HG02884 (cell line): ENCODE results near the gene VDAC1.

Source experiments
- ATAC-seq: cut with Tn5 transposase; IDR thresholded peaks from one replicate; pipeline ENCODE4 v1.9.1; 2021; ENCODE audit warnings: mild to moderate bottlenecking, moderate library complexity; ENCODE audit not compliant: unreplicated experiment

The VDAC1 gene

DNA sequence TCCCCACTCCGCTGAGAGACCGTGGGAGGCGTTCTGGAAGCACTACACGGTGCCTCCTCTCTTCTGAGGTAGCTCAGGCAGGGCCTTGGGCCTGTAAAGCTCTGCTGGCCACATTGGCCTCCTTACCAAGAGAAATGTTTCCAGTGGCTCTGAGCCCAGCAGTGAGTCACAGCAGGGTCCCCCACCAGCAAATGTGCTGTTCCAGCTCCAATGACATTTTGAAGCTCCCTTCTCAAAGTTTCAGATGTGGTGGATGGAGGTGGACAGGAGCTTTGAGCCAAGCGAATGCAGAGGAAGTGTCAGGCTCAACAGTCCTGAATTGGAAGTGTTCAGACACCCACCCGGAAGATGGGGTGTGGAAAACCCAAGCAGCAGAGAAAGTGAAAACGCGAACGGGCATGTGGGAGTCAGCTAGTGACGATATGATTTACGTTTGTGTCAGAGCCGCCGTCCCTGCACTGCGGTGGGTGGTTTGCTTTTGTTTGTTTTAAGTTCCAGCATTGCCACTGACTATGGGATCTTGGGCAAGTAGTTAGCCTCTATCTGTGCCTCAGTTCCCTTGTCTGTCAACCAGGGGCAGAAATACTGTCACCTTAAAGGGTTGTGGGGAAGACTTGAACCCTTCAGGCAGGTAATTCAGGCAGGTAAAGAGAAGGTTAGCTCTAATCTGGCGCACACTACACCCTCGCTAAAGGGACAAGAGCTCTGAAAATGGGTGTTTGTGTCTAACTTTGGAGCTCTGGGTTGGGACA lies 74.5 kb downstream of the VDAC1 start:
- ATAC-seq, result peak; percentile 54

DNA sequence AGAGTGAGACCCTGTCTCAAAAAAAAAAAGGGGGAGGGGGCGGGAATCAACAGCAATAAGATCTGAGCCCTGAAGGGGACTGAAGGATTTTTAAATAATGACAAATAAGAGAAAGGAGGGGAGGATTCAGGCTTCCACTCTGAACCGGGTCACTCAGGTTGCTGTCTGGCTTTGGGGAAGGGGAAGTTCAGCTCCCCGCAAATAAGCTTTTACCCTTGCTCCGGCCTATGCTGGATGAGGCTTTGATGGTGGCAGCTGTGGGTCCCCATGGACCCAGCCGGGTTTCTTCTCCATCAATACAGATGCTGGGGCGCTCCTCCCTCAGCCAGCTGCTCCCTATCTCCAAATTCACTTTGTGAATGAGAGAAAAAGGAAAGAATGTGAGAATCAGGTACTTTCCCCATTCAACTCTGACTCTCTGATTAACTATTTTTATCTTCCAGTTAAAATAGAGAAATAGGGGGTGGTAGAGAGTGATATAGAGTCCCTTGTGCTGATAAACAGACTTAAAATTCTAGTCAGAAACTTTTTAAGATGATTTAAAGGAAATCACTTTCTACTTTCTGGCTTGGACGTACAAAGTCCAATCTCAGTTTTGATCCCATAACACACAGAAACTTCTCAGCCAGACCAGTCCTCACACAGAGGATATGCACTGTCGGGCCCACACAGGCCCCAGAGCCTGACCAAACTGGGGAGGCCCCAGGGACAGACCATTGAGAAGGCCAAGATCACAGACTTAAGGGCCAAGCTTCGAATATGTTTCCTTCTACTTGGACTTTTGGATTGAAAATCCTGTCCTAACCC lies 76.0 kb downstream of the VDAC1 start:
- ATAC-seq, result peak; percentile 32

DNA sequence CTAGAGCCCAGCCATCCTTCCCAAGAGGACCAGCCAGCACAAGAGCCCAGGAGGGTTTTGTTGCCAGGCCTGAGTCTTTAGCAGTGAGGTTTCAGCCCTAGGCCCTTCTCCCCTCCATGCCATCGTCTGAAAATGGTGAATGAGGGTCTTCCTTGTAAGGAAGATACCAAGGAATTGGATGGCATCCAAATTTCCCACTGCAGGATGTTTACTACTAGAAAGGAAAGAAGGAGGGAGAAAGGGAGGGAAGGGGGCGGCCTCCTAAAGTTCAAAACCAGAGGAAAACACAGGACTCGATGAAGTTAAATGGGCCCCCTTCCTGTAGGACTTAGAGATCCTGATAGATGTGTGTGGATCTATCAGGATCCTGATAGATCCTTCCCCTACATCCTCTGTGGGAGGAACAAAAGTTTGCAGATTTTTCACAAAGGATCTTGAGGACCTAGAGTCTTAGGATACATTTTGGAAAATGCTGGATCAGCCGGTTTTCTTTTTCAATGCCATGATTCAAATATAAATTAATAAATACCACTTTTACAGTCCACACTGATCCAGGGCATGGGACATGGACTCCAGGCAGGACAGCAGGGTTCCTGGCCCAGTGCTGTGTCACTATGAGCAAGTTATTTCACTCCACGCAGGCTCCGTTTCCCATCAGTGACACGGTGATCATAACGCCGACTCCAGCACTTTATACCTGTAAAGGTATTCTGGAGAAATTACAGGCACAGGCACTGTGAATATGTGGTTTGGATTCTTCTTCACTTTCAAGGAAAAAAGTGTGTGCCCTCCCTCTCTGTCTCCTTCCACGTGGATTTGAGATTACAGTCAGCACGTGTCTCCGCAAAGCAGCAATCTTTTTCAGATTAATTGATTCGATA lies 77.2 kb downstream of the VDAC1 start:
- no peak for ATAC-seq

DNA sequence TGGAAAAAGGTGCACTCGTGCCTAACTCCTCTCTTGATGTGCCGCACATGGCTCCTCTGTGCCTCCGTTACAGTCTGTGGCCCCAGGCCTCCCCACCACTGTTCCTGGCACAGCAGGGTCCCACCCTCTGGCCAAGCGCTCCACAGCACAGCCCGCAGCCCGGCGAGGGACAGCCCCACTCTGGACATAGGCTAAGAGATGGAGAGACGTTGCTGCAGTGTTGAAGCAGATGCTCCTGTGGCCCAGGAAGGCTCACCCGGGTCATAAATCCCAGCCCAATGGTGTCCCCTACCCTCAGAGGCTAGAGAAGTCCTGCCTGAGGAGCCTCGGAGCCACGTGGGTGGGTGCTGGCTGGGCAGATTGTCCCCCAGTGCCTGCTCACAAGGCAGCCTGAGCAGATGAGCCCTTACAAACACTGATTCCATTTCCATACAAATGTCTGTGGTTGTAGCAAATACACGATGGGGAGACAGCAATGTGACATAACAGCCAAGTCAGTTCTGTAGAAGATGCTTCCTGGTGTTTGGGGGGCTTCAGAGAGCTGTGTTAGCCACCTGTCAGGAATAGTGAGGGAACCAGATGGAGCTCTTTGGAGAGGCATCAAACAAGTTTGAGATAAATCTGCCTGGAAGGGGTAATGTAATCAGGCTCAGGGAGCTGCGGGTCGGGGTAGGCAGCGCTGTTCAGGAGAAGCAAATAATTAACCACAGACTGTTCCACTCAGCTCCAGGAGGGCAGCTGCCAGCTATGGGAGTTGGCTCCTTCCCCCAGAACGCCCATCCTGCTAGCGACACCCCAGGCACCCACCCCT lies 78.1 kb downstream of the VDAC1 start:
- no peak for ATAC-seq

DNA sequence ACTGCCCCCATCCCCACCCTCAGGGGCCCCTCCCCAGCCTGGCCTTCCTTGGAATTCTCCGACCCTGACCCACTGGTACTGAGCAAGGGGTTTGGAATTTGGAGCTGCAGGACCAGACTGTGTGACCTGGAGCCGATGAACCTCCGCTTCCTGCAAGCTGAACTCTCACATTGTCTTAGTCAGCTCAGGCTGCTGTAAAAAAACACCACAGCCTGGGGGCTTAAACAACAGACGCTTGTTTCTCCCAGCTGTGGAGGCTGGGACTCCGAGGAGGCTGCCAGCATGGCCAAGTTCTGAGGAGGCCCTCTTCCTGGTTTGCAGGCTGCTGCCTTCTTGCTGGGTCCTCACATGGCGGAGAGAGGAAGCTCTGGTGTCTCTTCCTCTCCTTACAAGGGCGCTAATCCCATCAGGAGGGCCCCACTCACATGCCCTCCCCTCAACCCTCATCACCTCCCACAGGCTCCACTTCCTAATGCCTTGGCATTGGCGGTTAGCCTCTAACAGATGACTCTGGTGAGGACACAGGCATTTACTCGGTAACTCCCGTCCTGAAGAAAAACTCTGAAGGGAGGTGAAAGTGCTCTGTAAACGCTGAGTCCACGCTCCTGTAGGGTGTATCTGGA lies 78.8 kb downstream of the VDAC1 start:
- ATAC-seq, result no peak

DNA sequence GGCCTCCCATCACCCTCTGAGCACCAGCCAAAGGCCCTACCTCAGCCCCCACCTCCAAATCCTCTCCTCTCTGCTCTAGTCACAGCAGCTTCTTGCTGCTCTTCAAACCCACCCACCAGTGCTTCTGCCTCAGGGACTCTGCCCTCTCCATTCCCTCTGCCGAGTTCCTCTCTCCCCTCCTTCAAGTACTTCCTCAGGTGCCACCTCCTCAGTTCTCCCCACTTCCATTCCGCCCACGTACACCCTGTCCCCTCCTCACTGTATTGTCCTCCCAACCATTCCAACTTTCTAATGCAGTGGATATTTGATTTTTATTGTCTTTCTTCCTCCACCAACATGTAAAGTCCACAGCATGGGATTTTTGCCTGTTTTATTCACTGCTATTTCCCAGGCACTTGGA lies 79.5 kb downstream of the VDAC1 start:
- no peak for ATAC-seq

DNA sequence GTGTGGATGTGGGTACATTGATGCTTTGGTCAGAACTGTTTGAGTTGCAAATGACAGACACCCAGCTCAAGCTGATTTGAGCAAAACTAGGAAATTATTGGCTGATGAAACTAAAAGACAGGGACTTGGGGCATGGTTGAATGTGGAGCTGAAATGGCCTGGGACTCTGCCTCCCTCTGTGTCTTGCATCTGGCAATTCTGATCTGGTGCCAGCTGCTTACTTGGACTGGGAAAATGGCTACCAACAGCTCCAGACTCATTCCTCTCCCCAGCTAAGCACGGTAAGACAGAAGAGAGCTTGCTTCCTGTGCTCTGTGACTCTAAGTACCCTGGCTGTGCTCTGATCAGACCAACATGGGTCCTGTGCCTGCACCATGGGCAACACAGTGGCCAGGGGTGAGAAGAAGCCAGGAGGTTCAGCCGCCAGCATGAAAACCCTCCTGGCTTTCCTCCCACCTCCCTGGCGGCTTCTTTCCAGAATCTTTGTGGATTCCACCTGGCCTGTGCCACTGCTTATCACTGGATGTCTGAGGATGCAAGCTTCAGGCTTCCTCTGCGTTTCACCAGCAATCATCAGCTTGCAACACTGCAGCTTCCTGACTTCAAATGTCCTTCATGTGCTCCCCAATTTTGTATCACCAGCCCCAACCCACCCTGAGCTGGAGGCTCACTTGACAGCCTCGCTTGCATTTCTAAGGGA lies 80.4 kb downstream of the VDAC1 start:
- no peak for ATAC-seq

DNA sequence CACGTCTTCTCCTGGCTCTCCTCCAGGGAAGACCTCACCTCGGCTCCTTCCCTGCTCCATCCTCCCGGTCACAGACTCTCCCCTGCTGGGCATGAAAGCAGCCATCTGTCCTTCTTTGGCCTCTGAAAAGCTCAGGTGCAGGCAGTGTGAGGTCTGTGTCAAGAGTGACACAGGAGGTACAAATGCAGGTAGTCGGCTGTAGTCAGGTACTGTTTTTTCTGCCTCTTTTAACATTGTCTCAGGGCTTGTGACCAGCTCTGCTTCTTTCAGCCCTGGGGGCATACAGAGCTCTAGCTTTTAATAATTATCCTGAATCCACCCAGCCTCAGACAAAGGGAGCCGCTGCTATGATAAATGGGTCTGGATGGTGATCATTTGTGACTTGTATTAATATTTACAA lies 82.8 kb downstream of the VDAC1 start:
- no peak for ATAC-seq
